ENCODE data around the gene MBD6. TPM values are rescaled to one million over a fixed set of nuclear protein-coding genes. Genes with fewer than 3 reads are reported as not detected.
"Not testable (repeated sequence)": the region's sequence is repeated elsewhere in the genome, so short reads cannot be mapped to it uniquely, and the experiment has no call there.

MBD6 gene
- total RNA-seq, 2 donors from 2014 or later: 66.4 to 77.5 TPM

GRCh38 chr12:57548488-57548887 is 25.9 kb downstream of the MBD6 start:
- Mint-ChIP-seq H3K36me3 (peaks cover 11 to 17% of the 10 kb centered on the region in 2 donors), H3K9me3 (no peaks in the 10 kb centered on the region), H3K27ac (no peak overlapping the region)

GRCh38 chr12:57549203-57549908 is 26.7 kb downstream of the MBD6 start:
- no peak for ATAC-seq
- Mint-ChIP-seq H3K27ac (no peak overlapping the region), H3K9me3 (no peaks in the 10 kb centered on the region), H3K36me3 (peaks cover 11 to 17% of the 10 kb centered on the region in 2 donors)
- DNase-seq (ENCODE audit: low spot score in 2 of 2): no peak

More at GRCh38 chr12:57548488-57548887, 25.9 kb downstream of the MBD6 start:
- ATAC-seq (no peak), DNase-seq (ENCODE audit: low spot score in 2 of 2) (no peak)

GRCh38 chr12:57549909-57550640 is 27.5 kb downstream of the MBD6 start, which contains the start of gene KIF5A:
Gene KIF5A (plus strand): TSS chr12:57550044. CDS start chr12:57550272, 228 bp downstream.
- DNase-seq (ENCODE audit: low spot score in 2 of 2) (peak in 1 of 2 donors; percentile 78), ATAC-seq (peak; percentile 39 to 67)
- H3K27ac Mint-ChIP-seq: no peak within 1 kb of the TSS
- H3K36me3 Mint-ChIP-seq: peaks cover 11 to 17% of the 10 kb centered on the region in 2 donors
- no peaks in the 10 kb centered on the region for H3K9me3 Mint-ChIP-seq

GRCh38 chr12:57550641-57551549 is 28.3 kb downstream of the MBD6 start:
- no peaks in the 10 kb centered on the region for H3K9me3 Mint-ChIP-seq
- peaks cover 9 to 15% of the 10 kb centered on the region in 2 donors for H3K36me3 Mint-ChIP-seq
- ATAC-seq (no peak), DNase-seq (ENCODE audit: low spot score in 2 of 2) (no peak)
- no peak overlapping the region for H3K27ac Mint-ChIP-seq

GRCh38 chr12:57551637-57552305 is 29.1 kb downstream of the MBD6 start:
- peaks cover under 1 to 6% of the 10 kb centered on the region in 2 donors for H3K36me3 Mint-ChIP-seq
- no peak overlapping the region for H3K27ac Mint-ChIP-seq
- no peaks in the 10 kb centered on the region for H3K9me3 Mint-ChIP-seq
- ATAC-seq (no peak), DNase-seq (ENCODE audit: low spot score in 2 of 2) (no peak)

- Mint-ChIP-seq H3K27ac (no peak overlapping the region), H3K36me3 (peaks cover 0 to 1% of the 10 kb centered on the region in 2 donors), H3K9me3 (no peaks in the 10 kb centered on the region)
- ATAC-seq: no peak
- no peak for DNase-seq (ENCODE audit: low spot score in 2 of 2)
These were observed 29.7 kb downstream of the MBD6 start for GRCh38 chr12:57552306-57552651.

GRCh38 chr12:57552835-57553313 is 30.2 kb downstream of the MBD6 start:
- DNase-seq (ENCODE audit: low spot score in 2 of 2) (no peak), ATAC-seq (no peak)
- Mint-ChIP-seq H3K9me3 (no peaks in the 10 kb centered on the region), H3K27ac (no peak overlapping the region), H3K36me3 (no peaks in the 10 kb centered on the region)

GRCh38 chr12:57553343-57554202 is 30.9 kb downstream of the MBD6 start:
- H3K9me3 Mint-ChIP-seq: no peaks in the 10 kb centered on the region
- DNase-seq (ENCODE audit: low spot score in 2 of 2): no peak
- no peaks in the 10 kb centered on the region for H3K36me3 Mint-ChIP-seq
- ATAC-seq: no peak
- no peak overlapping the region for H3K27ac Mint-ChIP-seq

GRCh38 chr12:57554453-57554852 is 31.8 kb downstream of the MBD6 start:
- Mint-ChIP-seq H3K36me3 (no peaks in the 10 kb centered on the region), H3K27ac (no peak overlapping the region), H3K9me3 (no peaks in the 10 kb centered on the region)
- DNase-seq (ENCODE audit: low spot score in 2 of 2): no peak
- ATAC-seq: no peak

- no peak for DNase-seq (ENCODE audit: low spot score in 2 of 2)
- H3K36me3 Mint-ChIP-seq: no peaks in the 10 kb centered on the region
- ATAC-seq: no peak
- no peaks in the 10 kb centered on the region for H3K9me3 Mint-ChIP-seq
- H3K27ac Mint-ChIP-seq: no peak overlapping the region
These were observed 32.3 kb downstream of the MBD6 start for GRCh38 chr12:57554897-57555296.

- ATAC-seq (no peak), DNase-seq (ENCODE audit: low spot score in 2 of 2) (no peak)
- Mint-ChIP-seq H3K27ac (no peak overlapping the region), H3K36me3 (no peaks in the 10 kb centered on the region), H3K9me3 (no peaks in the 10 kb centered on the region)
These were observed 36.2 kb downstream of the MBD6 start for GRCh38 chr12:57558864-57559263.

- ATAC-seq (no peak), DNase-seq (ENCODE audit: low spot score in 2 of 2) (no peak)
- H3K27ac Mint-ChIP-seq: no peak overlapping the region
- H3K9me3 Mint-ChIP-seq: no peaks in the 10 kb centered on the region
- H3K36me3 Mint-ChIP-seq: no peaks in the 10 kb centered on the region
These were observed 37.9 kb downstream of the MBD6 start for GRCh38 chr12:57560516-57560915.

- H3K27ac Mint-ChIP-seq; H3K36me3 Mint-ChIP-seq; DNase-seq (ENCODE audit: low spot score in 2 of 2); ATAC-seq; H3K9me3 Mint-ChIP-seq: not testable (repeated sequence)
These were observed 38.5 kb downstream of the MBD6 start for GRCh38 chr12:57561117-57561516.

GRCh38 chr12:57563358-57563757 is 40.7 kb downstream of the MBD6 start:
- H3K27ac Mint-ChIP-seq: no peak overlapping the region
- H3K9me3 Mint-ChIP-seq: no peaks in the 10 kb centered on the region
- no peak for DNase-seq (ENCODE audit: low spot score in 2 of 2)
- H3K36me3 Mint-ChIP-seq: no peaks in the 10 kb centered on the region
- no peak for ATAC-seq

GRCh38 chr12:57564178-57564740 is 41.6 kb downstream of the MBD6 start:
- DNase-seq (ENCODE audit: low spot score in 2 of 2) (no peak), ATAC-seq (no peak)
- Mint-ChIP-seq H3K27ac (no peak overlapping the region), H3K9me3 (no peaks in the 10 kb centered on the region), H3K36me3 (no peaks in the 10 kb centered on the region)

Data from activated naive CD4-positive, alpha-beta T cell treated with anti-CD3 and anti-CD28 coated beads, Interleukin-2, amount 50 U/mL, for 72 hours (primary cell).